ENCODE data around the gene MAP2K2. TPM values are rescaled to one million over a fixed set of nuclear protein-coding genes. Genes with fewer than 3 reads are reported as not detected.

Gene MAP2K2
- polyA plus RNA-seq, 1 donor from 2014 or later: 95.5 TPM

DNA sequence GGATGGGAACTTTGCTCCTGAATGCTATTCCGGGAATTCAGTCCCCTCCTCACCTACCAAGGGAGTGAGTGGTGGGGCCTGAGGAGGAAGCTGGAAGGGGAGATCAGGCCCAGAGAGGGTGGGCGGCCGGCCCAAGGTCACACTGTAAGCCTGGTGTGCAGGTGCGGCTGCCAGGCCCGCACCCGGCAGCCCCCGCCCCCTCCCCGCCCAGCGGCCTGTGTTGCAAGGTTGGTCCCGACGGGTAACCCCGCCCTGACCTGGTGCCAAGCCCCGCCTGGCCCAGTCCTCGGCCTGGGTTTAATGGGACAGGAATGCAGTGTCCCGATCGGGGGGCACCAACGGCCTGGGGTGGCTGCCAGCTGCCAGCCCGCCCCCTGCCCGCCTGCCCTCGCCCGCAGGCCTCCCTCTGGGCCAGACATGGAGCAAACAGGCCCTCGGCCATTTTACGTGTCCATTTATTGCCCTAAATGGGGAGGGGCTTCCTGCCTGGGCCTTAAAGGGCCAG lies 62.7 kb downstream of the MAP2K2 start:
- Histone ChIP-seq H2AFZ (ENCODE audit: low read depth, low read length) (no peak overlapping the region), H4K20me1 (ENCODE audit: insufficient read depth) (peaks cover 5% of the 10 kb centered on the region), H3K27ac (ENCODE audit: low read length) (no peak overlapping the region), H3K27me3 (ENCODE audit: insufficient read depth, low read depth, low read length) (no peaks in the 10 kb centered on the region), H3F3A (ENCODE audit: insufficient read depth, low read length, poor library complexity, severe bottlenecking) (no peaks in the 10 kb centered on the region), H3K79me2 (replicated peaks; ENCODE audit: insufficient read depth, low read length) (peaks cover 3% of the 10 kb centered on the region), H3K9me2 (ENCODE audit: insufficient read depth, low read length) (no peaks in the 10 kb centered on the region), H3K9me3 (ENCODE audit: low read length) (no peaks in the 10 kb centered on the region), H3K9ac (ENCODE audit: low read length) (no peak overlapping the region), H3K36me3 (ENCODE audit: insufficient read depth, low read length) (no peaks in the 10 kb centered on the region), H3K4me2 (ENCODE audit: low read length) (no peak overlapping the region), H3K4me3 (ENCODE audit: low read length) (no peak overlapping the region)
- TF ChIP-seq REST (IDR thresholded peaks at IDR 0.05; ENCODE audit: borderline replicate concordance): no peak
- TF ChIP-seq POLR2AphosphoS5 (IDR thresholded peaks at IDR 0.05): no peak
- no peak for TF ChIP-seq RAD21 (conservative IDR thresholded peaks at IDR 0.05)

- Histone ChIP-seq H3K9me3 (ENCODE audit: low read length) (no peaks in the 10 kb centered on the region), H3F3A (ENCODE audit: insufficient read depth, low read length, poor library complexity, severe bottlenecking) (no peaks in the 10 kb centered on the region), H3K27me3 (ENCODE audit: insufficient read depth, low read depth, low read length) (no peaks in the 10 kb centered on the region), H4K20me1 (ENCODE audit: insufficient read depth) (peaks cover 5% of the 10 kb centered on the region), H3K4me3 (ENCODE audit: low read length) (no peak overlapping the region), H3K27ac (ENCODE audit: low read length) (no peak overlapping the region), H2AFZ (ENCODE audit: low read depth, low read length) (no peak overlapping the region), H3K79me2 (replicated peaks; ENCODE audit: insufficient read depth, low read length) (peaks cover 3% of the 10 kb centered on the region), H3K4me2 (ENCODE audit: low read length) (no peak overlapping the region), H3K36me3 (ENCODE audit: insufficient read depth, low read length) (no peaks in the 10 kb centered on the region), H3K9me2 (ENCODE audit: insufficient read depth, low read length) (no peaks in the 10 kb centered on the region), H3K9ac (ENCODE audit: low read length) (no peak overlapping the region)
- TF ChIP-seq RAD21 (conservative IDR thresholded peaks at IDR 0.05) (no peak), POLR2AphosphoS5 (IDR thresholded peaks at IDR 0.05) (no peak), EZH2 (IDR thresholded peaks at IDR 0.05; ENCODE audit: borderline replicate concordance, insufficient read depth, low read length, poor library complexity, severe bottlenecking) (no peak), MXI1 (conservative IDR thresholded peaks at IDR 0.05; ENCODE audit: poor library complexity, severe bottlenecking) (no peak), EP300 (conservative IDR thresholded peaks at IDR 0.05; ENCODE audit: poor library complexity, severe bottlenecking) (no peak), REST (IDR thresholded peaks at IDR 0.05; ENCODE audit: borderline replicate concordance) (no peak), TAF1 (IDR thresholded peaks at IDR 0.05; ENCODE audit: low read depth) (no peak), SMC3 (conservative IDR thresholded peaks at IDR 0.05; ENCODE audit: poor library complexity) (no peak)
- TF ChIP-seq, protein P1, sequence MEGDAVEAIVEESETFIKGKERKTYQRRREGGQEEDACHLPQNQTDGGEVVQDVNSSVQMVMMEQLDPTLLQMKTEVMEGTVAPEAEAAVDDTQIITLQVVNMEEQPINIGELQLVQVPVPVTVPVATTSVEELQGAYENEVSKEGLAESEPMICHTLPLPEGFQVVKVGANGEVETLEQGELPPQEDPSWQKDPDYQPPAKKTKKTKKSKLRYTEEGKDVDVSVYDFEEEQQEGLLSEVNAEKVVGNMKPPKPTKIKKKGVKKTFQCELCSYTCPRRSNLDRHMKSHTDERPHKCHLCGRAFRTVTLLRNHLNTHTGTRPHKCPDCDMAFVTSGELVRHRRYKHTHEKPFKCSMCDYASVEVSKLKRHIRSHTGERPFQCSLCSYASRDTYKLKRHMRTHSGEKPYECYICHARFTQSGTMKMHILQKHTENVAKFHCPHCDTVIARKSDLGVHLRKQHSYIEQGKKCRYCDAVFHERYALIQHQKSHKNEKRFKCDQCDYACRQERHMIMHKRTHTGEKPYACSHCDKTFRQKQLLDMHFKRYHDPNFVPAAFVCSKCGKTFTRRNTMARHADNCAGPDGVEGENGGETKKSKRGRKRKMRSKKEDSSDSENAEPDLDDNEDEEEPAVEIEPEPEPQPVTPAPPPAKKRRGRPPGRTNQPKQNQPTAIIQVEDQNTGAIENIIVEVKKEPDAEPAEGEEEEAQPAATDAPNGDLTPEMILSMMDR (IDR thresholded peaks at IDR 0.05; ENCODE audit: poor library complexity, severe bottlenecking): no peak
Observed at GRCh38 chr19:4060621-4061177, 63.2 kb downstream of the MAP2K2 start.

All from neural cell (in vitro differentiated cells).